Epithelial cell of esophagus (primary cell): ENCODE measurements around the gene CREB5.

Experiments used
- DNase-seq: peaks from one replicate; pipeline ENCODE4 v3.0.0; 2010; ENCODE audit warnings: low read depth
- H3K4me3 ChIP-seq: 2 replicates; pipeline ENCODE4 v1.5.1; 2011; ENCODE audit warnings: mild to moderate bottlenecking, low read length, control low read depth
- CTCF ChIP-seq: IDR thresholded peaks from 2 replicates; pipeline ENCODE4 v1.5.1; 2011; ENCODE audit warnings: low read depth, mild to moderate bottlenecking, low read length, control low read depth, inconsistent platforms; ENCODE audit not compliant: insufficient read depth; ENCODE audit errors: missing control alignments

CREB5 gene

GRCh38 chr7:28446131-28446530 is 33.8 kb downstream of the CREB5 start:
- no peak overlapping the region for H3K4me3 ChIP-seq
- DNase-seq = no peak
- no peak for TF ChIP-seq CTCF

- DNase-seq = no peak
- H3K4me3 ChIP-seq = no peak overlapping the region
- TF ChIP-seq CTCF = no peak
Measured at GRCh38 chr7:28447071-28447470, 34.8 kb downstream of the CREB5 start.

- H3K4me3 ChIP-seq = no peak overlapping the region
- TF ChIP-seq CTCF = no peak
- no peak for DNase-seq
Measured at GRCh38 chr7:28448708-28449107, 36.4 kb downstream of the CREB5 start.

GRCh38 chr7:28452681-28453080 is 40.4 kb downstream of the CREB5 start:
- no peak overlapping the region for H3K4me3 ChIP-seq
- no peak for DNase-seq
- no peak for TF ChIP-seq CTCF

GRCh38 chr7:28455486-28455885 is 43.2 kb downstream of the CREB5 start:
- no peak for DNase-seq
- no peak overlapping the region for H3K4me3 ChIP-seq
- TF ChIP-seq CTCF = no peak

- TF ChIP-seq CTCF = no peak
- H3K4me3 ChIP-seq = no peak overlapping the region
- DNase-seq = no peak
Measured at GRCh38 chr7:28456044-28456443, 43.7 kb downstream of the CREB5 start.

GRCh38 chr7:28458732-28459131 is 46.4 kb downstream of the CREB5 start:
- no peak for TF ChIP-seq CTCF
- H3K4me3 ChIP-seq = no peak overlapping the region
- no peak for DNase-seq
